Measurements from ENCODE around the gene SYTL5.

The SYTL5 gene

GRCh38 chrX:38151441-38151840, 145.1 kb downstream of the SYTL5 start:
- DNase-seq: no peak

DNA sequence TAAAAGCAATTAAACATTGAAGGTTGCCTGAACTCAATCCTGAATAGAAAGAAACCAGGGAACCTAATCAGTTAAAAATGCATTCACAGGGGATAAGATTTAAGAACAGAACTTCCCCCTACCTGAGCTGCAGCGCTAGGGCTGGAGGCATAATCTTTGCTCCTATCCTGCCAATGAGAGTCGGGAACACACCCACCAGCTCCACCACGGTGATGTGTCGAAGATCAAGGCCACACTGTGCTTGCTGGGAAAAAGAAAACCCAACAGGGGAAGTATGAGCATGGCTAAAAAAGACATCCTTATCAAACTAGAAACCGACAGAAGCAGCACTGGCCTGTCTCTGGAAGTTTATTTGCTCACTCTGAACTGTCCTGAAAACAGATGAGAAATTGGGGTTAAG, 148.0 kb downstream of the SYTL5 start:
- no peak for DNase-seq

- no peak for DNase-seq
These were observed 148.5 kb downstream of the SYTL5 start for GRCh38 chrX:38154818-38155217.

GRCh38 chrX:38156838-38157237, 150.5 kb downstream of the SYTL5 start:
- DNase-seq: no peak

- DNase-seq: no peak
These were observed 156.8 kb downstream of the SYTL5 start for GRCh38 chrX:38163193-38163592.

DNA sequence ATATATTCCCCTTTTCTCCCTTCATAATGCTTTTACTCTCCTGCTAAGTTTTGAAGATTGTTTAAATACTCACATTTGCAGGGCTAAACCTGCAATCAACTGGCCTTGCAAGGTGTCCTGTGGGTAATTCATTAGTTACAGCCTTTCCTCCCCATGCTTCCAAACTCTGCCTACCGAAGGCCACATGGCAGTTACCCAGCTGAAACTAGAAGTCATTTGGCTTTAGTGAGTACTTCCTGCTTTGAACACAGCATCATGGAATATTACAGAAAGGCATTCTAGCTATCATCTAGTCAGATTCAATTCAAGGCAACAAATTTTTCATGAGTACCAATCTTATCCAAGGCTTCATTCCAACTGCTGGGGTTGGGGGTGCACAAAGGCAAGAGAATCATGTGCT, 158.7 kb downstream of the SYTL5 start:
- no peak for DNase-seq

- peak; percentile 21 for DNase-seq
These were observed 160.2 kb downstream of the SYTL5 start for GRCh38 chrX:38166478-38167083.

DNA sequence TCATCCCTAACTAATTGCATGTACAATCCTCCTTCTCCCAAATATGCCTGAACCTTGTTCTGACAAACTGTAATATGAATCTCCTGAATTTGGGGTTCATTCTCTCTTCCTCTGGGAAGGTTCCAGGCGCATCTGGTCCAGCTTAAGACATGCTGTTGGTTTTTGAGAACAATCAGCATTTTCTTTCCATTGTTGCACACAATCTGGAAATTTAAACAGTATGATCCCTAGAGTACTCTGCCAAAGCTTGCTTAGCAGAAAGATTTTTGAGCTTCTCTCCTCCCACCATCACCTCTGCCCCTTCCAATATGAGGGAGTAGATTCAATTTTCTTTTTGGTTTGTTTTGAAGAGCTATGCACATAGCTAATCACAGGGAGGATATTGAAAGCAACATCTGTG, 164.2 kb downstream of the SYTL5 start:
- no peak for DNase-seq

DNA sequence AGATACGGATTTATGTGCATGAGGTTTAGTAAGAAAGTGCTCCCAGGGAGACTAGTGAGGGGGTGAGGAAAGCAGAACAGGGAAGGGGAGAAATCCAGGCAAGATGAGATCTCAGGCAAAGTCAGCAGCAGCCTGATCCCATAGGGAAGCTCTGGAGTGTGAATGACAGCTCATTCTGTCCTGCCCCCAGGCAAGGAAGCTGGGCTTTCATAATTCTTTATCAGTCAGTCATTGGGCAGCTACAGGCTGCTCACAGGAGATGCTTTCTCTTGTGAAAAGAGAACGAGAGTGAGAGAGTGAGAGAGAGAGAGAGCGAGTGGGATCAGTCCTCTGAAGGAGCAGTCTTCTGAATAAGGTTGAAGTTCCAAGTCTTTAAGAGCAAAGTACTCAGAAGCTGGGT, 166.2 kb downstream of the SYTL5 start:
- no peak for DNase-seq

DNA sequence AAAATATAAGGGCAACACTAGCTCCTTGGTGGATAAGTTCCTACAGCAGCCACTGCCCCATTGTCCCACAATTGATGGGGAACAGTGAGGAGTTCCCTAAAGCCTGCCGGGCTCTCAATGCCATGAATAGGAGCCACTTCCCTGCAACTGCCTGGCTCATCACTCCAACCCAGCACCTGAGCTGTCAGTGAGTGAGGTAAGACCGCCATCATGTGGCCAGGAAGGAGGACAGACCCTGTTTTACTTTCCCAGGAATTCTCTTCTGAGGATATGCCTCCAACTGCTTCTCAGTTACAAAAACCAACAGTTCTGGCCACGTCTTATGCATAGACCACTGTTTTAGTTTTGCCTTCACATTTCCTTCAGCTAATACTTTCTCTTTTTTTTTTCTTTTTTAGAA, 168.8 kb downstream of the SYTL5 start:
- DNase-seq: peak; percentile 20

GRCh38 chrX:38178396-38178795, 172.0 kb downstream of the SYTL5 start:
- DNase-seq: no peak

Data from stimulated activated CD8-positive, alpha-beta memory T cell treated with anti-CD3 and anti-CD28 coated beads, Interleukin-4, amount 100 ng/mL, for 48 hours (primary cell).